Measurements from ENCODE around the gene INIP.
"Not testable (repeated sequence)": the region's sequence is repeated elsewhere in the genome, so short reads cannot be mapped to it uniquely, and the experiment has no call there.

INIP gene

DNA sequence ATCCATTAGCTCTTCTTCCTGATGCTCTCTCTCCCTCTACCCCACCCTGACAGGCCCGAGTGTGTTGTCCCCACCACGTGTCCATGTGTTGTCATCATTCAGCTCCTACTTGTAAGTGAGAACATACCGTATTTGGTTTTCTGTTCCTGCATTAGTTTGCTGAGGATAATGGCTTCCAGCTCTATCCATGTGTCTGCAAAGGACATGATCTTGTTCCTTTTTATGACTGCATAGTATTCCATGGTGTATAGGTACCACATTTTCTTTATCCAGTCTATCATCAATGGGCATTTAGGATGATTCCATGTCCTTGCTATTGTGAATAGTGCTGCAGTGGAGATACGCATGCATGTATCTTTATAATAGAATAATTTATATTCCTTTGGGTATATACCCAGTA lies 44.7 kb downstream of the INIP start:
- DNase-seq = not testable (repeated sequence)

DNA sequence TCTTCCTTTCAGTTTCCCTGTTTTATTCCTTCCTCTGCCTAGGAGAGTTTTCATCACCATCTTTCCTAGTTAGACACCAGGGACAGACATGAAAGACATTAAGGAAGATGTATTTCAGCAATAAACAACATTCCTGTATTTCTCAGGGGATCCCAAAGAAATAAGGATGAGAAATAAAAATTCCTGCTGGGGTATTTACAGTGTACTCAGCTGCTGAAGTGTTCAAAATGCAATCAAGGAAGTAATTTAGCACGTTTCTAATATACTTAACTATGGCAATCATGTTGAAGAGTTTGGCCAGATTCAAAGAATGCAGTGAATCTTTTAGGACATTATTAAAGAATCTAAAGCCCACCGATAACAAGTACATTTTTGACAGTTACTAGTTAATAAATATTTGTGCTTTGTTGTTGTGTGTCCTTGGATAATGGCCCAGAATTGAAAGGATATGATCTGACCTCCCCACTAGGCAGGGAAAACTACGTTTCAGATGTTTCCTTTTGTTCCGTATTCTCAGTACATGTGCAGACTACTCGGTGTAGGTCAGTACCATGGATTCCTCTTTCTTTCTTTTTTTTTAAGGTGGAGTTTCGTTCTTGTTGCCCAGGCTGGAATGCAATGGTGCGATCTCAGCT lies 46.8 kb downstream of the INIP start:
- DNase-seq = no peak

GRCh38 chr9:112669326-112669725 lies 48.6 kb downstream of the INIP start:
- DNase-seq = no peak

DNA sequence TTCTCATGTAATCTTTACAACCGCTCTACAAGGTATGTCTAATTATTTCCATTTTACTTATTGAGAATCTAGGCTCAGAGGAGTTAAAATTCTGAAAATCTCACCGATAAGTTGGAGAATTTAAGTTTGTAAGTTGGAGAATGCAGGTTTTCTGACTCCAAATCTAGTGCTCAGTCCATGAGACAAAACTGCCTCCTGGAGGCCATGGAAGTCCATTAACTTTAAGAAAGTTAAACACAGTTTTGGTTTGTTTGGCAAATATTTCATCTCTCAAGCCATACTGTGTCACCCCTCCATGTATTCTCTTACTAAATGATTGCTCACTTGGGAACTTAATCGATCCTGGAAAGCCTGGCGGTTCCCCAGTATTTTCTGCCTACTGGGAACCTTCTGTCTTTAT lies 52.6 kb downstream of the INIP start:
- DNase-seq = no peak

- no peak for DNase-seq
Measured at GRCh38 chr9:112664531-112664930, 53.4 kb downstream of the INIP start.

DNA sequence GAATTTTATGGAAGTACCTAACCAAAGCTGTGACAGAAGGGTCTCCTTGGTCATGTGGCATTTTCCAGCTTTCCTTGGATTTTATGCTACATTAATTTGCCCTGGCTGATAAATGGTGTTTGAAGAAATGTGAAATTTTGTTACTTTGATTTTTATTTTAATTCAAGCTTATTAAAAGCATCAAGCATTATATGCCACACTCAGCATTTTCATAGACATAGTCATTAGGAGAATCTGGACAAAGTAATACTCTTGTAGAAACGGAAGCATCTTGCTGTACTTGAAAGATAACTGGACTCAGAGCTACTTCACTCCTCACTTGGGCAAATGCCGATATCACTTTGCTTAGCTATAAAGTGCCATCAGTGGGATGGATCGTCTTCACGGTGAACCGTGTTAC lies 54.2 kb downstream of the INIP start:
- no peak for DNase-seq

GRCh38 chr9:112659906-112660305 lies 58.0 kb downstream of the INIP start:
- no peak for DNase-seq

DNA sequence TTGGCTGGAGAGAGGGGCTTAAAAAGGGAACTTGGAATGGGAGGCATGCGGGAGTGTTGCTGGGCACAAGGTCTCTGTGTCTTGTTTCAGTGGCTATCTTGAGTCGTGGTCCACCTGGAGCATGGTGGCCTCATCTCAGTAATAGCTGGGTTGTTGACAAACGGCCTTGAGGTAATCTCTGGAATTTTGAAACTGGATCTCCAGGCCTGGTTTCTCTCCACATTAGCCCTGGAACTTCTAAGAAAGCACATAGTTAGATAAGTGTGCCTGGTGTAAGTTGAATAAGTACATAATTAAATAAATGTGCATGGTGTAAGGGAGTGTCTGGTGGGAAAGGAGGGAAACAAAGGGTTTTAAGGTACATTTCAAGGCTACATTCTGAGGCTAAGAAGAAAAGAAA lies 62.2 kb downstream of the INIP start:
- no peak for DNase-seq

DNA sequence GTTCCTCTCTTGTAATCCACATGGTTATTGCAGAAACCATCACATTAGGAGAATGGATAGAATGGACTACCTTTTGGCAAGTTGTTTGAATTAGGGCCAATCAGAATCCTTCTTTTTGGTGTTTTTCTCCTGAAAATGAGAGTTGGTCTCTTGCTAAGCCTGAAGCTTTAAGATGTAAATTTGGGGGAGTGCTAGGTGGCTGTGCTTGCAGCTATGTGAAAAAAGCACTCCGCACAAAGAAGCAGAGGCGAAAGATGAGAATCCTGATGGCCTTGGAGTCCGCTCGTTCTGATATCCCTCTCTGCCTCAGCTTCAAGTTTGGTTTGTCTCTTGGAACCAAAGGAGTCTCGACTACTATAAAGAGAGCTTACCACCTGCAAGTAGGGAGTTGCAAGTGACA lies 63.6 kb downstream of the INIP start:
- DNase-seq = no peak

DNA sequence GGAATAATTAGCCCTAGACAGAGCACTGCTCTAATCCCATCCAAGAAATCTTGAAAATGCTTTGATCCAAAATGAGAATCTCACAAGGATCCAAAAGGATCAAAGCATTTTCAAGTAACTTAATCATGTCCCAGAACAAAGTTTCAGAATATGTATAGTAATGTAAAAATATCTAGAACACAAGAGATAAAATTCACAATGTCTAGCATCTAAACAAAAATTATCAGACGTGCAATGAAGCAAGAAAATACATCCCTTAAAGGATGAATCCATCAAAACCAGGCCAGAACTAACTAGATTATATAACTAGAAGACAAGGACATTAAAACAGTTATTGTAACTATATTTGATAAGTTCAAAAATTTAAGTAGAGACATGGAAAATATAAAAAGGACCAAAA lies 69.3 kb downstream of the INIP start:
- DNase-seq = no peak

DNA sequence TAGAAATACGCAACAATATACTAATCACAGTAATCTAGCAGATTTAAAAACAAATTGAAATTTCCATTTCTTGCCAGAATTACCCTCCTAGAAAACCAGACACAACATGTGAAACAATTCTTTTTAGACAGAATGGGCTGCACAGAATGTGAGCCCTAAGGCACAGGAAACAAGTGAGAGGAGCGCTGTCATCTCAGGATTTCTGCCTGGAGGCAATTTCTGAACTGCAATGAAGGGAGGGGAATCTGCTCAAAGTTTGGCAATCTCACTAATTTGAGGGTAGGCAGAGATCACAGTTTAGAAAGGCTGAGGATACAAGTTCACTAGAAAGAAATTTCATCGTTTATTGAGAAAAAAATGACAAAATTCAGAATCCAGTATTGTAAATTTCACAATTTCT lies 70.3 kb downstream of the INIP start:
- no peak for DNase-seq

GRCh38 chr9:112642126-112642525 lies 75.8 kb downstream of the INIP start:
- DNase-seq = no peak

GRCh38 chr9:112640311-112640710 lies 77.6 kb downstream of the INIP start:
- no peak for DNase-seq

Data from hypothalamus (tissue), 51 donors.